ENCODE results near the gene UIMC1. TPM values are rescaled to one million over a fixed set of nuclear protein-coding genes. Genes with fewer than 3 reads are reported as not detected.

UIMC1 gene
- total RNA-seq, 4 donors from 2014 or later: 40.2 to 56.7 (median 44.6) TPM

DNA sequence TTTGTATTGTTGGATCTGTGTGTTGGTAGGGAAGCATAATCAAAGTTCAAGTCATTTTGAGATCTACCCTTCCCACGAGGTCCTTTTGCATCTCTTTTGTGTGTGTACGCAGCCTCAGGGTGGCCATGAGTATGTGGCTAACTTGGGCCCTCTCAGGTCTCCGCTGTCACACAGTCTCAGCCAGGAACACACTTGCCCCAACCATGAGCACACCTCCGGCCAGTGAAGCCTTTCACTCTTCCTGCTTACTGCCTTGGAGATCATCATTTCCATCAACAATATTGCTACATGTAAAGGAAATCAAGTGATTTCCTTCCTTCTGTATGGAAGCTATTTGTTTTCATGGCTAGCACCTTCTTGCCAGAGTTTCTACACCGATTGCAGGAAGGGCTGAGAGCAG is 29.9 kb upstream of the UIMC1 start:
- no peaks in the 10 kb centered on the region for H3K4me1 ChIP-seq
- DNase-seq (ENCODE audit: low spot score in 2 of 2): no peak
- no peak for TF ChIP-seq POLR2A (IDR thresholded peaks at IDR 0.05)
- TF ChIP-seq, protein P1, sequence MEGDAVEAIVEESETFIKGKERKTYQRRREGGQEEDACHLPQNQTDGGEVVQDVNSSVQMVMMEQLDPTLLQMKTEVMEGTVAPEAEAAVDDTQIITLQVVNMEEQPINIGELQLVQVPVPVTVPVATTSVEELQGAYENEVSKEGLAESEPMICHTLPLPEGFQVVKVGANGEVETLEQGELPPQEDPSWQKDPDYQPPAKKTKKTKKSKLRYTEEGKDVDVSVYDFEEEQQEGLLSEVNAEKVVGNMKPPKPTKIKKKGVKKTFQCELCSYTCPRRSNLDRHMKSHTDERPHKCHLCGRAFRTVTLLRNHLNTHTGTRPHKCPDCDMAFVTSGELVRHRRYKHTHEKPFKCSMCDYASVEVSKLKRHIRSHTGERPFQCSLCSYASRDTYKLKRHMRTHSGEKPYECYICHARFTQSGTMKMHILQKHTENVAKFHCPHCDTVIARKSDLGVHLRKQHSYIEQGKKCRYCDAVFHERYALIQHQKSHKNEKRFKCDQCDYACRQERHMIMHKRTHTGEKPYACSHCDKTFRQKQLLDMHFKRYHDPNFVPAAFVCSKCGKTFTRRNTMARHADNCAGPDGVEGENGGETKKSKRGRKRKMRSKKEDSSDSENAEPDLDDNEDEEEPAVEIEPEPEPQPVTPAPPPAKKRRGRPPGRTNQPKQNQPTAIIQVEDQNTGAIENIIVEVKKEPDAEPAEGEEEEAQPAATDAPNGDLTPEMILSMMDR (IDR thresholded peaks at IDR 0.05): no peak
- H3K9me3 ChIP-seq: peaks cover 0 to 3% (median 0%) of the 10 kb centered on the region in 4 donors
- 74 to 86% methylated on average over 5 of the region's 5 CpGs for WGBS, 2 donors
- H3K27ac ChIP-seq: no peak overlapping the region
- no peaks in the 10 kb centered on the region for H3K27me3 ChIP-seq
- no peak overlapping the region for H3K4me3 ChIP-seq
- H3K36me3 ChIP-seq: peaks cover 0 to 29% (median 0%) of the 10 kb centered on the region in 3 donors

DNA sequence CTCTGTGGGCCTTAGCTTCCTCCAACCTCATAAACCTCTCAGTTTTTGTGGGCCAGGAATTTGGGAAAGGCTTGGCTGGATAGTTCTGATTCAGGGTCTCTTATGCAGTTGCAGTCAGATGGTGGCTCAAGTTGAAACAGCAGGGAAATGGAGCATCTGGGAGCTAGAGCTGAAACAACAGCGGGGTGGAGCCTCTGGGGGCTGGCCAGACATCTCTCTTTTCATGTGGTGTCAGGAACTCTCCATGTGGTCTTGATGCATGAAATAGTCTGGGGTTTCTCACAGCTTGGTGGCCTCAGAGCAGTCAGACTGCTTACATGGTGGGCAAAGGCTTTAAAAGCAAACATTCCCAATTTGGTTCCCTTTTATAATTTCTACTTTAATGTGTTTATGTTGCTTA is 29.4 kb upstream of the UIMC1 start:
- no peaks in the 10 kb centered on the region for H3K4me1 ChIP-seq
- H3K9me3 ChIP-seq: peaks cover 0 to 7% (median 0%) of the 10 kb centered on the region in 4 donors
- H3K27me3 ChIP-seq: no peaks in the 10 kb centered on the region
- H3K4me3 ChIP-seq: no peak overlapping the region
- TF ChIP-seq EP300 (IDR thresholded peaks at IDR 0.05) (no peak), POLR2A (IDR thresholded peaks at IDR 0.05) (no peak)
- TF ChIP-seq, protein P1 (IDR thresholded peaks at IDR 0.05): no peak
- WGBS, 2 donors: 60 to 70% methylated on average over 1 of the region's 1 CpG
- H3K36me3 ChIP-seq: peaks cover 0 to 24% (median 0%) of the 10 kb centered on the region in 3 donors
- no peak overlapping the region for H3K27ac ChIP-seq
- no peak for DNase-seq (ENCODE audit: low spot score in 2 of 2)

DNA sequence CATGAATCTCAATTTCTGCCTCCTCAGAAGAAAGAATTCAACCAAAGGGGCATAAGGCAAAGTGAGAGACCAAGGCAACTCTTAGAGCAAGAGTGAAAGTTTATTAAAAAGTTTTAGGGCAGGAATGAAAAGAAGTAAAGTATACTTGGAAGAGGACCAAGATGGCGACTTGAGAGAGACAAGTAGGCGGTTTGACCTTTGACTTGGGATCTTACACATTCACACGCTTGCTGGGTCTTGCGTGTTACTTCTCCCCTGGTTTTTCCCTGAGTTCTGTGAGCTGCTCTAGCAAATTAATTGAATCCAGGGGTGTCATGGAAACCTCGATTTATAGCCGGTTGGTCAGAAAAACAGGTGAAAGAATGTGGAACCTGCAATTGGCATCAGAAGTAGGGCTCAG is 22.9 kb upstream of the UIMC1 start:
- H3K27ac ChIP-seq: no peak overlapping the region
- peaks cover 0 to 9% (median 0%) of the 10 kb centered on the region in 4 donors for H3K9me3 ChIP-seq
- TF ChIP-seq EP300 (IDR thresholded peaks at IDR 0.05) (no peak), POLR2A (IDR thresholded peaks at IDR 0.05) (no peak)
- TF ChIP-seq, protein P1 (IDR thresholded peaks at IDR 0.05): no peak
- H3K4me3 ChIP-seq: no peak overlapping the region
- DNase-seq (ENCODE audit: low spot score in 2 of 2): no peak
- H3K4me1 ChIP-seq: peaks cover 0 to 10% (median 0%) of the 10 kb centered on the region in 4 donors
- H3K36me3 ChIP-seq: peaks cover 0 to 18% (median 0%) of the 10 kb centered on the region in 3 donors
- 86 to 89% methylated on average over 6 of the region's 6 CpGs for WGBS, 2 donors
- H3K27me3 ChIP-seq: no peaks in the 10 kb centered on the region

DNA sequence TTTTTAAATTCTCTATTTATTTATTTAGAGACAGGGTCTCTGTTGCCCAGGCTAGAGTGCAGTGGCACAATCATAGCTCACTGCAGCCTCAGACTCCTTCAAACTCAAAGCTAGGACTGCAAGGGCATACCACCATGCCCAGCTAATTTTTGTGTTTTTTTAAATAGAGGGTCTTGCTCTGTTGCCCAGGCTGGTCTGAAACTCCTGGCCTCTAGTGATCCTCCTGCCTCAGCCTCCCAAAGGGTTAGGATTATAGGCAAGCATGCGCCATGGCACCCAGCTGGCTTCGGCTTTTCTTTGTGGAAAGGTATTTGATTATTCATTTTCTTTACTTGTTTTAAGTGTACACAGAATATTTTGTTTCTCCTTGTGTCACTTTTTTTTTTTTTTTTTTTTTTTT is 21.1 kb upstream of the UIMC1 start:
- TF ChIP-seq EP300 (IDR thresholded peaks at IDR 0.05) (no peak), POLR2A (IDR thresholded peaks at IDR 0.05) (no peak)
- TF ChIP-seq, protein P1 (IDR thresholded peaks at IDR 0.05): no peak
- 97 to 98% methylated on average over 2 of the region's 2 CpGs for WGBS, 2 donors

DNA sequence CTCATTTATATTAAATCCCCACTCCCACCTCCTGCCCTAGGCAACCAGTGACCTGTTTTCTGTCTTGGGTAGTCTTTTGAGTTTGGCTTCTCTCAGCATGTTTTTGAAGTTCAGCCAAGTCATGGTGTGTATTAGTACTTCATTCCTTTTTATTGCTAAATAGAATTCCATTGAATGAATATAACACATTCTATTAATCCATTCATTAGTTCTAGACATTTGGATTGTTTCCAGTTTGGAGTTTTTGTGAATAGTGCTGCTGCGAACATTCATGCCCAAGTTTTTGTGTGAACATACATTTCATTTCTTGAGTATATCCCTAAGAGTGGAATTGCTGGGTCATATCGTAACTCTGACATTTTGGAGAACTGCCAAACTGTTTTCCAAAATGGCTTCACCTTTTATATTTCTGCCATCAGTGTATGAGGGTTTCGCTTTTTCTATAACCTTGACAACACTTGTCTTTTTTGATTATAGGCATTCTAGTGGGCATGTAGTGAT is 18.6 kb upstream of the UIMC1 start:
- Histone ChIP-seq H3K27me3 (no peaks in the 10 kb centered on the region), H3K36me3 (peaks cover 0 to 5% (median 0%) of the 10 kb centered on the region in 3 donors), H3K27ac (no peak overlapping the region), H3K4me1 (peaks cover 0 to 28% (median 3%) of the 10 kb centered on the region in 4 donors), H3K4me3 (no peak overlapping the region), H3K9me3 (no peaks in the 10 kb centered on the region)
- WGBS, 2 donors: 50 to 52% methylated on average over 3 of the region's 3 CpGs
- TF ChIP-seq POLR2A (IDR thresholded peaks at IDR 0.05): no peak
- TF ChIP-seq, protein P1 (IDR thresholded peaks at IDR 0.05): no peak
- TF ChIP-seq EP300 (IDR thresholded peaks at IDR 0.05): no peak
- DNase-seq (ENCODE audit: low spot score in 2 of 2): no peak

More for the DNA sequence above, 21.1 kb upstream of the UIMC1 start:
- no peak for DNase-seq (ENCODE audit: low spot score in 2 of 2)
- H3K27me3 ChIP-seq: no peaks in the 10 kb centered on the region
- H3K36me3 ChIP-seq: peaks cover 0 to 15% (median 0%) of the 10 kb centered on the region in 3 donors
- H3K27ac ChIP-seq: no peak overlapping the region
- H3K9me3 ChIP-seq: peaks cover 0 to 9% (median 0%) of the 10 kb centered on the region in 4 donors
- peaks cover 0 to 21% (median 3%) of the 10 kb centered on the region in 4 donors for H3K4me1 ChIP-seq
- H3K4me3 ChIP-seq: no peak overlapping the region

Measured in tibial nerve (tissue), 4 donors.